SIG-M5 (cell line): Measurements from ENCODE around the gene OTOP2.
"Not testable (repeated sequence)": the region's sequence is repeated elsewhere in the genome, so short reads cannot be mapped to it uniquely, and the experiment has no call there.

Experiments used
- DNase-seq: peaks from one replicate; lab custom pipeline; 2025; lab: John Stamatoyannopoulos, UW

OTOP2 gene

GRCh38 chr17:74901353-74902135 lies 22.5 kb upstream of the OTOP2 start:
- DNase-seq, result no peak

- no peak for DNase-seq
Measured at GRCh38 chr17:74903034-74903433, 21.0 kb upstream of the OTOP2 start.

GRCh38 chr17:74903671-74904070 lies 20.4 kb upstream of the OTOP2 start:
- no peak for DNase-seq

- no peak for DNase-seq
Measured at GRCh38 chr17:74904687-74905409, 19.2 kb upstream of the OTOP2 start.

GRCh38 chr17:74906214-74906793 lies 17.8 kb upstream of the OTOP2 start:
- DNase-seq, result not testable (repeated sequence)

GRCh38 chr17:74907012-74907411 lies 17.1 kb upstream of the OTOP2 start:
- no peak for DNase-seq

- not testable (repeated sequence) for DNase-seq
Measured at GRCh38 chr17:74909097-74909496, 15.0 kb upstream of the OTOP2 start.

GRCh38 chr17:74911423-74911822 lies 12.7 kb upstream of the OTOP2 start:
- DNase-seq, result not testable (repeated sequence)

GRCh38 chr17:74916136-74916850 lies 7.8 kb upstream of the OTOP2 start:
- no peak for DNase-seq

GRCh38 chr17:74916851-74917199 lies 7.2 kb upstream of the OTOP2 start:
- DNase-seq, result no peak

- no peak for DNase-seq
Measured at GRCh38 chr17:74917430-74917829, 6.6 kb upstream of the OTOP2 start.

GRCh38 chr17:74918906-74919305 lies 5.2 kb upstream of the OTOP2 start:
- no peak for DNase-seq

- no peak for DNase-seq
Measured at GRCh38 chr17:74919440-74920305, 4.4 kb upstream of the OTOP2 start.

GRCh38 chr17:74920306-74920620 lies 3.8 kb upstream of the OTOP2 start:
- no peak for DNase-seq

GRCh38 chr17:74920642-74921025 lies 3.4 kb upstream of the OTOP2 start:
- DNase-seq, result no peak

- no peak for DNase-seq
Measured at GRCh38 chr17:74921026-74921681, 2.9 kb upstream of the OTOP2 start.

GRCh38 chr17:74921769-74922168 lies 2.3 kb upstream of the OTOP2 start:
- no peak for DNase-seq

GRCh38 chr17:74922172-74922571 lies 1.9 kb upstream of the OTOP2 start:
- no peak for DNase-seq

- no peak for DNase-seq
Measured at GRCh38 chr17:74922694-74923537, 1.2 kb upstream of the OTOP2 start, which contains the start of gene USH1G. USH1G (minus strand) TSS chr17:74923255; CDS start chr17:74923073, 182 bp downstream.
